ENCODE results near the gene STAMBPL1. TPM values are rescaled to one million over a fixed set of nuclear protein-coding genes. Genes with fewer than 3 reads are reported as not detected.
"Not testable (repeated sequence)": the region's sequence is repeated elsewhere in the genome, so short reads cannot be mapped to it uniquely, and the experiment has no call there.

Gene STAMBPL1
- total RNA-seq, 1 experiment from 2014 or later = 4.7 TPM

- no peak overlapping the region for H3K4me3 ChIP-seq
- H3K27me3 ChIP-seq = peaks cover 3% of the 10 kb centered on the region; the same call in 1 of the 2 replicates
- H3K27ac ChIP-seq = no peak overlapping the region
- no peaks in the 10 kb centered on the region for H3K9me3 ChIP-seq (replicated peaks)
- no peak for DNase-seq
- peaks cover 8% of the 10 kb centered on the region for H3K4me1 ChIP-seq
- H3K36me3 ChIP-seq = no peaks in the 10 kb centered on the region
Measured at GRCh38 chr10:88877298-88877697, 2.7 kb upstream of the STAMBPL1 start.

GRCh38 chr10:88880282-88881076, 434 bp downstream of the STAMBPL1 start:
- Histone ChIP-seq H3K27me3 (peaks cover 3% of the 10 kb centered on the region; the same call in 1 of the 2 replicates), H3K4me1 (peaks cover 8% of the 10 kb centered on the region), H3K27ac (peak overlapping the region; percentile 53), H3K36me3 (no peaks in the 10 kb centered on the region), H3K9me3 (replicated peaks) (no peaks in the 10 kb centered on the region), H3K4me3 (peak overlapping the region; percentile 79)
- DNase-seq = peak; percentile 47 to 62

GRCh38 chr10:88881320-88881719, 1.3 kb downstream of the STAMBPL1 start:
- H3K4me3 ChIP-seq = peak overlapping the region; percentile 79
- DNase-seq = no peak
- no peaks in the 10 kb centered on the region for H3K9me3 ChIP-seq (replicated peaks)
- H3K27ac ChIP-seq = no peak overlapping the region
- H3K36me3 ChIP-seq = no peaks in the 10 kb centered on the region
- peaks cover 3% of the 10 kb centered on the region; the same call in 1 of the 2 replicates for H3K27me3 ChIP-seq
- peaks cover 8% of the 10 kb centered on the region for H3K4me1 ChIP-seq

GRCh38 chr10:88881922-88882645, 2.0 kb downstream of the STAMBPL1 start:
- H3K4me3 ChIP-seq = no peak overlapping the region
- H3K27ac ChIP-seq = no peak overlapping the region
- H3K27me3 ChIP-seq = peaks cover 3% of the 10 kb centered on the region; the same call in 1 of the 2 replicates
- no peaks in the 10 kb centered on the region for H3K9me3 ChIP-seq (replicated peaks)
- H3K4me1 ChIP-seq = peaks cover 8% of the 10 kb centered on the region
- no peak for DNase-seq
- no peaks in the 10 kb centered on the region for H3K36me3 ChIP-seq

- not testable (repeated sequence) for H3K4me1 ChIP-seq; DNase-seq; H3K36me3 ChIP-seq; H3K9me3 ChIP-seq (replicated peaks); H3K4me3 ChIP-seq; H3K27me3 ChIP-seq; H3K27ac ChIP-seq
Measured at GRCh38 chr10:88882646-88883447, 2.8 kb downstream of the STAMBPL1 start.

GRCh38 chr10:88883448-88883809, 3.4 kb downstream of the STAMBPL1 start:
- H3K9me3 ChIP-seq (replicated peaks) = no peaks in the 10 kb centered on the region
- no peak overlapping the region for H3K4me3 ChIP-seq
- no peak for DNase-seq
- no peak overlapping the region for H3K27ac ChIP-seq
- H3K36me3 ChIP-seq = no peaks in the 10 kb centered on the region
- peaks cover 3% of the 10 kb centered on the region; the same call in 1 of the 2 replicates for H3K27me3 ChIP-seq
- peaks cover 3% of the 10 kb centered on the region; the same call in 1 of the 2 replicates for H3K4me1 ChIP-seq

GRCh38 chr10:88886557-88886956, 6.5 kb downstream of the STAMBPL1 start:
- Histone ChIP-seq H3K27me3 (no peaks in the 10 kb centered on the region), H3K4me1 (no peaks in the 10 kb centered on the region), H3K9me3 (replicated peaks) (no peaks in the 10 kb centered on the region), H3K4me3 (no peak overlapping the region), H3K36me3 (no peaks in the 10 kb centered on the region), H3K27ac (no peak overlapping the region)
- DNase-seq = no peak

- Histone ChIP-seq H3K27me3 (no peaks in the 10 kb centered on the region), H3K4me3 (no peak overlapping the region), H3K27ac (no peak overlapping the region), H3K4me1 (no peaks in the 10 kb centered on the region), H3K36me3 (no peaks in the 10 kb centered on the region), H3K9me3 (replicated peaks) (no peaks in the 10 kb centered on the region)
- DNase-seq = no peak
Measured at GRCh38 chr10:88888810-88889445, 8.9 kb downstream of the STAMBPL1 start.

- Histone ChIP-seq H3K9me3 (replicated peaks) (no peaks in the 10 kb centered on the region), H3K27ac (no peak overlapping the region), H3K4me1 (no peaks in the 10 kb centered on the region), H3K4me3 (no peak overlapping the region), H3K27me3 (no peaks in the 10 kb centered on the region), H3K36me3 (no peaks in the 10 kb centered on the region)
- DNase-seq = no peak
Measured at GRCh38 chr10:88889559-88890337, 9.7 kb downstream of the STAMBPL1 start.

- Histone ChIP-seq H3K27me3 (no peaks in the 10 kb centered on the region), H3K4me1 (no peaks in the 10 kb centered on the region), H3K36me3 (no peaks in the 10 kb centered on the region), H3K27ac (no peak overlapping the region), H3K9me3 (replicated peaks) (no peaks in the 10 kb centered on the region), H3K4me3 (no peak overlapping the region)
- DNase-seq = no peak
Measured at GRCh38 chr10:88890681-88891381, 10.8 kb downstream of the STAMBPL1 start.

- no peaks in the 10 kb centered on the region for H3K36me3 ChIP-seq
- no peaks in the 10 kb centered on the region for H3K27me3 ChIP-seq
- no peak overlapping the region for H3K4me3 ChIP-seq
- no peaks in the 10 kb centered on the region for H3K9me3 ChIP-seq (replicated peaks)
- H3K4me1 ChIP-seq = no peaks in the 10 kb centered on the region
- no peak for DNase-seq
- no peak overlapping the region for H3K27ac ChIP-seq
Measured at GRCh38 chr10:88892222-88892967, 12.3 kb downstream of the STAMBPL1 start.

GRCh38 chr10:88893611-88894010, 13.6 kb downstream of the STAMBPL1 start:
- DNase-seq = no peak
- Histone ChIP-seq H3K9me3 (replicated peaks) (no peaks in the 10 kb centered on the region), H3K27ac (no peak overlapping the region), H3K4me1 (no peaks in the 10 kb centered on the region), H3K27me3 (no peaks in the 10 kb centered on the region), H3K4me3 (no peak overlapping the region), H3K36me3 (no peaks in the 10 kb centered on the region)

- H3K9me3 ChIP-seq (replicated peaks) = no peaks in the 10 kb centered on the region
- no peak for DNase-seq
- H3K36me3 ChIP-seq = no peaks in the 10 kb centered on the region
- no peak overlapping the region for H3K4me3 ChIP-seq
- H3K4me1 ChIP-seq = no peaks in the 10 kb centered on the region
- no peaks in the 10 kb centered on the region for H3K27me3 ChIP-seq
- H3K27ac ChIP-seq = no peak overlapping the region
Measured at GRCh38 chr10:88895250-88895649, 15.2 kb downstream of the STAMBPL1 start.

All from SJCRH30 (cell line).